CD4-positive, alpha-beta T cell treated with Interleukin-15 for 4 hours (primary cell): ENCODE results near the gene PLP2.
"Not testable (repeated sequence)": the region's sequence is repeated elsewhere in the genome, so short reads cannot be mapped to it uniquely, and the experiment has no call there.

Experiments
- DNase-seq: peaks from one replicate; pipeline ENCODE4 v3.0.0-alpha.2; 2020; ENCODE audit warnings: low spot score

PLP2 gene

GRCh38 chrX:49163555-49164419, 7.9 kb upstream of the PLP2 start:
- DNase-seq = peak; percentile 83

GRCh38 chrX:49164589-49165360, 6.9 kb upstream of the PLP2 start:
- DNase-seq = no peak

- DNase-seq = peak; percentile 83
Observed at GRCh38 chrX:49165901-49166881, 5.5 kb upstream of the PLP2 start.

- peak; percentile 66 for DNase-seq
Observed at GRCh38 chrX:49166914-49167739, 4.6 kb upstream of the PLP2 start.

DNA sequence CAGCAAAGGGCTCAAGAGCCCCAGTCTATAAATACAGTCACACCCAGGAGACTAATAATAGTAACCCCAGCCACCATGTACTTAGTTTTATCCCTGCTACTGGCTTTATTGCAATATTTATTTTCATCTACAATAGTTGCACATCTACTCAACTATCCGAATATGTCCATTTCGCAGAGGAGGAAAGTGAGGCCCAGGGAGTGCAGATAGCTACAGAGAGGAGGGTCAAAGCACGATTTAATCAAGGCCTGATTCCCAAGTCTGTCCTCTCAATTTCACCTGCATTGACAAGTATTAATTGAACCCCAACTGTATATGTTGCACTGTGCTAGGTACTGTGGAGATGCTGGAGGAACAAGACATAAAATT, 4.0 kb upstream of the PLP2 start:
- no peak for DNase-seq

- DNase-seq = peak; percentile 83
Observed at GRCh38 chrX:49172280-49172780, 632 bp downstream of the PLP2 start.

DNA sequence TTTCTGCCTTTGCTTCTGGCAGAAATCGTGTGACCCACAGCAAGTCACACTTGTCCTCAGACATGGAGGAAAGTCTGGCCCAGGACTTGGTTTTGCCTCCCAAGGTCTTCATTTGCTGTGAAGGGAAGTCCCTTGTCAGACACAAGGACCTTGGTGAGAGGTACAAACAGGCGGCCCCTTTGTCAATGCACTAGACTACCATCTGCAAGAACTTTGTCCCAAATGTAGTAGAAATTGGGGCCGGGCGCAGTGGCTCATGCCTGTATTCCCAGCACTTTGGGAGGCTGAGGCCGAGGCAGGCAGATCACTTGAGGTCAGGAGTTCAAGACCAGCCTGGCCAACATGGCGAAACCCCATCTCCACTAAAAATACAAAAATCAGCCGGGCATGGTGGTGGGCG, 1.8 kb downstream of the PLP2 start:
- not testable (repeated sequence) for DNase-seq

- no peak for DNase-seq
Observed at GRCh38 chrX:49174723-49175122, 3.0 kb downstream of the PLP2 start.

GRCh38 chrX:49175435-49176274, 4.0 kb downstream of the PLP2 start:
- DNase-seq = no peak

DNA sequence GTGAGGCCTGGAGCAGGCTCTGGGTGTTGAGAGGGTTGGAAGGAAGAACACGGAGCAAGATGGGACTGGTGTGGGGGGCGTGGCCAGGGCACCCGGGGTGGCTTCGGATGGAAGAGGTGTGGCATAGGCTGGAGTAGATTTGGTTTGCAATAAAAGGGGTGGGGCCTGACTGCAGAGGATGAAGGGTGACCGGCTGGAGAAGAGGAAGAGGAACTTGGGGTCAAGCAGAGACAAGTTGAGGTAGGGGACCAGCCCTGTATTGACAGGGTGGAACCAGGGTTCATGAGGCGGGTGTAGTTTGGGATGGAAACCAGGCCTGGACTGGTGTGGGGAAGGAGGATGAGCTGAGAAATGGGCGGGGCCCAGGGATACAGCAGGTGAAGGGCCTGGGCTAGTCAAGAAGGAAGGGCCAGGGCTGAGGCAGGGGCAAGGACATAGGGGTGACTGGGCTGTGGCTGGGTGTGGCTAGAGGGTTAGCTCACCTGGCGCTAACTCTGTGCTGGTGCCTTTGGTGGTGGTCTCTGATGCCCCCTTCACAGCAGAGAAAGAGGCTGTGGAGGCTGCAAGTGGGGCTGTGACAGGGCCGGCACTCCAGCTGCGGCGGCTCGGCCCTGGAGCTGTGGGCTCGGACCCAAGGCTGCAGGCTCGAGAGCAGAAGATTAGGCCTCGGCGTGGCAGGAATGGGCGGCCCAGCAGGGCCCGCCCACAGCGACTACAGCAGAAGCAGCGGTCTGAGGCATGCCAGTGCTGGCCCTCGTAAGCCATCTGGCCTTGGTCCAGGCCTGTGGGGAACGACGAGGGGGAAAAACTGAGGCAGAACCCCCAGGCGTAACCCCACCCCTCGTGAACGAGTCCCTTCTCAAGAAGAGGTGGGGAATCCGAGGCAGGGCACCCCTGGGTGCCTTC, 5.0 kb downstream of the PLP2 start:
- DNase-seq = no peak

- DNase-seq = peak; percentile 24
Observed at GRCh38 chrX:49177338-49177833, 5.7 kb downstream of the PLP2 start.

GRCh38 chrX:49177873-49178480, 6.3 kb downstream of the PLP2 start:
- DNase-seq = no peak

- no peak for DNase-seq
Observed at GRCh38 chrX:49178537-49178936, 6.8 kb downstream of the PLP2 start.

DNA sequence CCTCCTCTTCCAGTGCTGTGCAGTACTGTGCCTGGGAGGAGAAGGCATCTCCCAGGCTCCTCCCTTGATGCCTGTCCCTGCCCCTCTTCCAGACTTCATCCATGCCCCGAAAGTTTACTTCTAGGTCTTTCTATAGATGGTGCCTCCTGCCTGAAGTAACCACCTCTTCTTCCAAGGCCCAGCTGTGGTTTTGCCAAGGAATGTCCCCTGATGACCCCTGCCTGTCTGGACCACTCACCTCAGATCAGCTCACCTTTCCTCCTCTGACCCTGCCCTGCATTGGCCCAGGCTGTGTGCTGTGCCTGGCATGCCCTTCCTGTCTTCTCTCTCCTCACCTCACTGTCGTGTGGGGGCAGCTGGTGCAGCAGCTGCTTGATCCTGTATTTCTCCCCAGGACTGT, 7.7 kb downstream of the PLP2 start:
- no peak for DNase-seq

DNA sequence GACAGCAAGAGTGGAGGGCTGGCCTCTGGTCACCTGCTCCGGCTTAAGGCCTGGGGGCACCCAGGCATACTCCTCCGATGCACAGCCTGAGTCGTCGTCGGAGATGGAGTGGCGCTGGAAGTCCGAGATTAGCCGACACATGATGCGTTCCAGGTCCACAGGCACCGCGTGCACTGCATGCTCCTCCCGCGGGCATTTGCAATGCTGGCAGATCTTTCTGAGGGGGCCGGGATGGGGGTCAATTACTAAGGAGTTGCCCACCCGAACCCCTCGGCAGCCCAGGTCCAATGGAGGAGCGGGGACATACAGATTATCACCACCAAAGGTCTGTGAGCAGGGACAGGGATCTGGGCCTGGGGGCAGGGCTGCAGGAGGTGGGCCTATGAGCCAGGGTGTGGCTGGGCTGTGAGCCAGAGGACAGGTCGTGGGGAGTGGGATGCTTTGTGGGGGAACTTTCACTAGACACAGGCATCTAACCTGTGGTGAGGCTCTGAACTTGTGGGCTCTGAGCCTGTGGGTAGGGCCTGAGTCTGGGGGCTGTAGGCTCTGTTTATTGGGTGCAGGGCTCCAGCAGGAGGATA, 12.1 kb downstream of the PLP2 start:
- DNase-seq = no peak

- DNase-seq = no peak
Observed at GRCh38 chrX:49184294-49185281, 12.9 kb downstream of the PLP2 start.
